Effector memory CD8-positive, alpha-beta T cell (primary cell): ENCODE data around the gene SSNA1.

Experiments used
- ATAC-seq: fragments of 150-1000 bp; cut with Tn5 transposase; replicated peaks from 2 replicates; pipeline ENCODE4 v1.10.0; 2021; ENCODE audit warnings: mild to moderate bottlenecking, moderate library complexity
- DNase-seq, 3 experiments: peaks; one replicate each; pipeline ENCODE4 v3.0.0; 2021
- H3K27ac Mint-ChIP-seq, 2 donors: one replicate each; pipeline ENCODE4 v1.8.0; 2022; ENCODE audit warnings: mild to moderate bottlenecking in 2 of 2, mixed read lengths in 2 of 2, moderate library complexity in 2 of 2
- H3K27me3 Mint-ChIP-seq, 2 donors: one replicate each; pipeline ENCODE4 v1.8.0; 2022; ENCODE audit warnings: mixed read lengths in 2 of 2
- H3K36me3 Mint-ChIP-seq: one replicate; pipeline ENCODE4 v1.8.0; 2022; ENCODE audit warnings: mild to moderate bottlenecking, moderate library complexity, mixed read lengths; ENCODE audit not compliant: insufficient read depth
- H3K4me1 Mint-ChIP-seq, 2 donors: one replicate each; pipeline ENCODE4 v1.8.0; 2022; ENCODE audit warnings: low read depth in 2 of 2, mixed read lengths in 2 of 2
- H3K4me3 Mint-ChIP-seq, 2 donors: one replicate each; pipeline ENCODE4 v1.8.0; 2022; ENCODE audit warnings: mild to moderate bottlenecking in 2 of 2, mixed read lengths in 2 of 2, moderate library complexity in 2 of 2
- H3K9me3 Mint-ChIP-seq, 2 donors: one replicate each; pipeline ENCODE4 v1.8.0; 2022; ENCODE audit warnings: mixed read lengths in 2 of 2
- total RNA-seq, 9 experiments: gene quantifications; one replicate each; lab custom pipeline; 2026; lab: John Stamatoyannopoulos, UW

The SSNA1 gene, protein sequence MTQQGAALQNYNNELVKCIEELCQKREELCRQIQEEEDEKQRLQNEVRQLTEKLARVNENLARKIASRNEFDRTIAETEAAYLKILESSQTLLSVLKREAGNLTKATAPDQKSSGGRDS
- total RNA-seq = 17.5 to 68.9 (median 41.5) reads per million in 9 experiments

DNA sequence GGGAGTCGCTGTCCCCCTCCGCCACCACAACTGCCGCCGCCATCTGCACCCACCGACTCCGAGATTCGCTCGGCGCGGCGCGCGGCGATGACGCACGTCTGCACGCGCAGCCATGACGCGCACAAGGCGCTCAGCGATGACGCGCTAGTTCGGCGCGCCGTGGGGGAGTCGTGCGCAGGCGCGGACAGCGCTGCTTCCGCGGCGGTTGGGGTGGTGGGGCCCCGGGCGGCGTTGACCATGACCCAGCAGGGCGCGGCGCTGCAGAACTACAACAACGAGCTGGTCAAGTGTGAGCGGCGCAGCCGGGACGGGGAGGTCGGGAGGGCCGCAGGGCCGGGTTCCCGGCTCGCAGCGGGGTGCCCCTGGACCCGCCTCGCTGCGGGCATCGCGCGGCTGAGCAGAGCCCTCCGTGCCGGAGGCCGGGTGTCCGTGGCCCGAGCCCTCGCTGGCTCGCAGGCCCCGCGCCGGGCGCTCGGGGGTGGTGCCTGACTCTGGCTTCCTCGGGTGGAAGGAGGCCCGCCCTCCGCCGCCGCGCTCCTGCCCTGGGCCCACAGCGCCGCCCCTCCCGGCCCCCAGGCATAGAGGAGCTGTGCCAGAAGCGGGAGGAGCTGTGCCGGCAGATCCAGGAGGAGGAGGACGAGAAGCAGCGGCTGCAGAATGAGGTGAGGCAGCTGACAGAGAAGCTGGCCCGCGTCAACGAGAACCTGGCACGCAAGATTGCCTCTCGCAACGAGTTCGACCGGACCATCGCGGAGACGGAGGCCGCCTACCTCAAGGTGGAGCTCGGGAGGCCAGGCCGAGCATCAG, at the start of gene SSNA1, which contains the start of gene ANAPC2:
Gene SSNA1, plus strand, starts transcription at position 187 of the 807 bp plus-strand sequence. Its CDS starts 51 bp downstream, at position 238.
Gene ANAPC2, minus strand, starts transcription at position 71 of the 807 bp plus-strand sequence. Its CDS starts 28 bp downstream, at position 43.
- peak; percentile 92 to 96 (median 96) for DNase-seq
- peak within 1 kb of the TSS; percentile 82 to 95 for H3K27ac Mint-ChIP-seq
- H3K27me3 Mint-ChIP-seq = no peaks in the 10 kb centered on the region
- peaks cover 36 to 40% of the 10 kb centered on the region in 2 donors for H3K4me1 Mint-ChIP-seq
- ATAC-seq = peak; percentile 79
- no peaks in the 10 kb centered on the region for H3K9me3 Mint-ChIP-seq
- H3K36me3 Mint-ChIP-seq = peaks cover 46% of the 10 kb centered on the region
- peak within 1 kb of the TSS; percentile 91 to 92 for H3K4me3 Mint-ChIP-seq

DNA sequence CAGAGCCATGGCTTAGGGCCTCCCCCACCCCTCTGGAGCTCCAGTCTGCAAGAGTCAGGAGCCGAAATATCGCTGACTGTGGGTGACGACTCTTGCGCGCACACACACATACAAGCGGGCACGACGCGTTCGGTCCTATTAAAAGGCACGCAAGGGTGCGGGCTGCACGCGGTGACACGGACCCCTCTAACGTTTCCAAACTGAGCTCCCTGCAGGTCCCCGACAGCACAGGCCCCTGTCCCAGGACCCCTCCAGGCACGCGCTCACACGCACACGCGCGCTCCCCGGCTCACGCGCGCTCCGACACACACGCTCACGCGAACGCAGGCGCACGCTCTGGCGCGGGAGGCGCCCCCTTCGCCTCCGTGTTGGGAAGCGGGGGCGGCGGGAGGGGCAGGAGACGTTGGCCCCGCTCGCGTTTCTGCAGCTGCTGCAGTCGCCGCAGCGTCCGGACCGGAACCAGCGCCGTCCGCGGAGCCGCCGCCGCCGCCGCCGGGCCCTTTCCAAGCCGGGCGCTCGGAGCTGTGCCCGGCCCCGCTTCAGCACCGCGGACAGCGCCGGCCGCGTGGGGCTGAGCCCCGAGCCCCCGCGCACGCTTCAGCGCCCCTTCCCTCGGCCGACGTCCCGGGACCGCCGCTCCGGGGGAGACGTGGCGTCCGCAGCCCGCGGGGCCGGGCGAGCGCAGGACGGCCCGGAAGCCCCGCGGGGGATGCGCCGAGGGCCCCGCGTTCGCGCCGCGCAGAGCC, 49.6 kb upstream of the SSNA1 start, which contains the start of gene GRIN1:
Gene GRIN1, plus strand, starts transcription at position 433 of the 746 bp plus-strand sequence. CDS start 333 bp downstream, outside the sequence.
- Mint-ChIP-seq H3K4me3 (no peak within 1 kb of the TSS), H3K36me3 (peaks cover 9% of the 10 kb centered on the region), H3K27ac (no peak within 1 kb of the TSS), H3K27me3 (peaks cover 51 to 95% of the 10 kb centered on the region in 2 donors), H3K4me1 (no peaks in the 10 kb centered on the region), H3K9me3 (no peaks in the 10 kb centered on the region)
- DNase-seq (no peak), ATAC-seq (peak; percentile 72)

DNA sequence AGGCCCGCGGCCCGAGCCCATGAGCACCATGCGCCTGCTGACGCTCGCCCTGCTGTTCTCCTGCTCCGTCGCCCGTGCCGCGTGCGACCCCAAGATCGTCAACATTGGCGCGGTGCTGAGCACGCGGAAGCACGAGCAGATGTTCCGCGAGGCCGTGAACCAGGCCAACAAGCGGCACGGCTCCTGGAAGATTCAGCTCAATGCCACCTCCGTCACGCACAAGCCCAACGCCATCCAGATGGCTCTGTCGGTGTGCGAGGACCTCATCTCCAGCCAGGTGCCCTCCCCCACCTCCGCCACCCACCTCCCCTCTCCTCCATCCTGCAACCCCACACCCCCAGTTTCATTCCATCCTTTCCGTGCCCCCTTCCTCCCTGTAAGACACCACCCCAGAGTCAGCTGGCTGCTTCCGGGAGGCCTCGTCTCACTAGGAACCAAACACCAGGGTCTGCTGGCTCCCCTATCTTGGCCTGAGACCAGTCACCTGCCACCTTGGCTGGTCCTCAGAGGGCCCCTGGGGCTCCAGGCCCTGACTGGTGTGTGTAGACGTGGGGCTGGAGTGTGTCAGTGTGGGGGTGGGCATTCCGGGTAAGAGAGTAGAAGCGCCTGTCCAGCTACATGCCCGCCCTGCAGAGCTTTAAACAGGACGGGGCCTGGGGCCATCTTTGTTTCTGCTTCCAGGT, 48.9 kb upstream of the SSNA1 start:
- Mint-ChIP-seq H3K27ac (no peak overlapping the region), H3K27me3 (peaks cover 51 to 95% of the 10 kb centered on the region in 2 donors), H3K36me3 (peaks cover 9% of the 10 kb centered on the region), H3K4me1 (no peaks in the 10 kb centered on the region), H3K9me3 (no peaks in the 10 kb centered on the region), H3K4me3 (no peak overlapping the region)
- peak; percentile 21 for ATAC-seq
- DNase-seq = no peak

DNA sequence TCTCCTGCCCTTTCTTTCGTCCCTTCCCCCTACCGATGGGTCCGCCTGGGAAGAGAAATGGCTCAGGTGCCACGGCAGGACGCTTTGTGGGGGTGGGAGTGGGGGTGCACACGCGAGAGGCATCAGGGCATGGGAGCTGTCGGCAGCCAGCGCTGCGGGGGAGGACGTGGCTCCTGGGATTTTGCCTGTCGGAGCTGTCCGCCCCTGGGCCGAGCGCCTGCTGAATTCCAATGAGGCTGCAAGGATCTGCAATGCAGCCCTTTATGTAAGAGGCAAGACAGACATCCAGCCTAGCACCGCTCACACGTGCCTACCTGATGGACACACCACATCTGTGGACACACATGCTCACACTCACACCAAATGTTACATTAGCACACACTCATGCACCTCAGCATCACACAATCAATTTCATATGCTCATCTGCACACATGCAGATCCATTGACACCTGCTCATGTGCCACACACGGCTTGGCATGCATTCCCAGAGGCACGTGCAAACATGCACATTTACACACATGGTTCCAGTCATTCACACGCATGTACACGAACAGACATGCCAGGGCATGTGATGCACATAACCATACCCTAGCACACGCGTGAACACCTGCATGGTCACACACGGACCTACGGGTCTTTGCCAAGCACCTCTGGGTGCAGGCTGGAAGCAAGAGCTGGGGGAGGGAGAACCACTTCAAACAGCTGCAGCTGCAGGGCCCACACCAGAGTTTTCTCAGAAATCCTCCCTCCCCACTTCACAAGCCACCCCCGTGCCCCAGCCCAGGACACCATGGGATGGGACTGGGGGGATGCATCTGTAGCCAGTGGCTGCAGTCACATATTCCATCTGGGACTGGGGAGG, 48.1 kb upstream of the SSNA1 start:
- DNase-seq = no peak
- Mint-ChIP-seq H3K27ac (no peak overlapping the region), H3K36me3 (peaks cover 9% of the 10 kb centered on the region), H3K4me3 (no peak overlapping the region), H3K4me1 (no peaks in the 10 kb centered on the region), H3K27me3 (peaks cover 51 to 88% of the 10 kb centered on the region in 2 donors), H3K9me3 (no peaks in the 10 kb centered on the region)
- no peak for ATAC-seq

DNA sequence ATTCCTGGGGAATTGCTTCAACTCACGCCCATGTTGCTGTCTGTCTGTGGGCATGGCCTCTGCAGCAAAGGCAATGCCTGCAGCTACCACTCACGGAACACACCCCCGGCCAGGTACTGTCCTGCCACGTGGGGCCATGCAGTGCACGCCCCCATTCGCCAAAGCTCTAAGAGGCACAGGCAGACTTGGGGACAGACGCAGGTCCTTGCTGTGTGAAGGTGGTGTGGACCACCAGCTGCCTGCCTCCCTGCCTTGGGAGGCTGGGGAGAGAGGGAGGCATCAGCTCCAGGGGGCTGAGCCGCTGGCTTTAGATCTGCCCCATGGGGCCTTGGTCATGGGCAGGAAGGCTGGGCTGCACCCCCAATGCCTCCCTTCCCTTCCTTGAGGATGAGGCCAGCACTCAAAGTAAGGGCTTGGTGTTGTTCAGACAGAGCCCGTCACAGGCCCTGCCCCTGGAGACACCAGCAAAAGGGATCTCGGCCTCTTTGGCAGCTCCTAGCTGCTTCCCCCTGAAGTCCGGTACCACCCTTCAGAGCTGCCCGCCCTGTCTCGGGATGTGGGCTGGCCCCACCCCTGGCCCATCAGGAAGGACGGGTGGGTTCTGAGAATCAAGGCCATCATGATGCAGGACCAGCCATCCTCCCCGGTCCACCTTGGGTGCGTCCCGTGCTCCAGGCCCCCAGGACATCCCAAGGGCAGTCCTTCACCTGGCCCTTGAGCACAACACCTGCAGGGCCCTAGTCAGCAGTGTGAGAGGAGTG, 47.2 kb upstream of the SSNA1 start:
- no peaks in the 10 kb centered on the region for H3K9me3 Mint-ChIP-seq
- no peak overlapping the region for H3K27ac Mint-ChIP-seq
- peaks cover 43 to 79% of the 10 kb centered on the region in 2 donors for H3K27me3 Mint-ChIP-seq
- no peaks in the 10 kb centered on the region for H3K4me1 Mint-ChIP-seq
- ATAC-seq (no peak), DNase-seq (no peak)
- H3K36me3 Mint-ChIP-seq = peaks cover 9% of the 10 kb centered on the region
- H3K4me3 Mint-ChIP-seq = no peak overlapping the region

DNA sequence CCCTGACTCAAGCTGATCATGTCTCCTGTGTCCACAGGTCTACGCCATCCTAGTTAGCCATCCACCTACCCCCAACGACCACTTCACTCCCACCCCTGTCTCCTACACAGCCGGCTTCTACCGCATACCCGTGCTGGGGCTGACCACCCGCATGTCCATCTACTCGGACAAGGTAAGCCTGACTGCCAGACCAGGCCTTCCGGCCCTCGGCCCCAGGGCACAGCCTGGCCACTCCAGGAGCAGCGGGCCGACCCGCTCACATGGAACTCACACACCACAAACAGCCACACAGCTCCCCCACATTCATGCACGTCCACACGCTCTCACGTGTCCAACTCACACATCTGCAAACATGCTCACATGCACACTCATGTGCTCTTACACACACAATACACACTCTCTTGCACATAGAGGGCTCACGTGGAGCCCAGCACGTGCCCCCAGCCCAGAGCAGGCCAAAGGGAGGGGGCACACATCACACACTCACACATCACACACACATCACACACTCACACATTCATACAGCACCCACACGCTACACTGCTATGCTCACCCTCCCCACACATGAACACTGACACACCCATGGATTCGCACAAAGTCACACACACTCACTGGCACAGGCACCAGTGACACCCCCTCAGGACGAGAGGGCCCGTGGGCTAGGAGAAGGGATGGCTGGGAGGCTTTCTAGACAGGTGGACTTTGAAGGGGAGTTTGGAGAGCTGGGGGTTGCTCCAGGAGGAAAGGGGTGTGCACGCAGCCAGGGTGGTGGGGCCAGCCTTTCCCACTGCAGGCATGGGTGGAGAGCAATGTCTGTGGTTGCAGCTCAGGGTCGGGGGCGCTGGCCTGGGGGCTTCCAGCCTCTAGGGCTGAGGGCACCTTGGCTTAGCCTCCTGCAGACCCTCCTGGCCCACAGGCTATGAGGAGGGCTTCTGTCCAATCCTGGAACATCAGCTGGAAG, 46.2 kb upstream of the SSNA1 start:
- Mint-ChIP-seq H3K27me3 (peaks cover 40 to 77% of the 10 kb centered on the region in 2 donors), H3K4me3 (no peak overlapping the region), H3K9me3 (no peaks in the 10 kb centered on the region), H3K27ac (no peak overlapping the region), H3K36me3 (peaks cover 9% of the 10 kb centered on the region), H3K4me1 (no peaks in the 10 kb centered on the region)
- no peak for DNase-seq
- no peak for ATAC-seq

DNA sequence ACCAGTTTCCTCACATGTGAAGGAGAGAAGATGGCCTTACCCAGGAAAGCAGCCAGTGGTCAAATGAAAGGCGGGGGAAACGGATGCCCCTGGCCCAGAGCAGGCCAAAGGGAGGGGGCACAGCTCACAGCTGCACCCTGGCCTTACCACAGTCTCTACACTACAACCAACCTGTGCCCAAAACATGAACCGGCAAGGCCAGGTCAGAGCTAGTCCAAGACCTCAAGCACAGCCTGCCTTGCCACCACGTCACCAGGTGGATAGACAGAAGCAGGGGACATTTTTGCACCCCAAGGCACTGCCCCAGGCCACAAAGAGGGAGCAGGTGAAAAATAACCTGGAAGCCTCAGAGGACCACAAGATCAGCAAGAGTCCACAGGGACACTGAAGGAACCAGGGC, 45.0 kb upstream of the SSNA1 start:
- no peak for ATAC-seq
- Mint-ChIP-seq H3K4me3 (no peak overlapping the region), H3K36me3 (peaks cover 6% of the 10 kb centered on the region), H3K4me1 (no peaks in the 10 kb centered on the region), H3K9me3 (no peaks in the 10 kb centered on the region), H3K27ac (no peak overlapping the region), H3K27me3 (peaks cover 31 to 68% of the 10 kb centered on the region in 2 donors)
- DNase-seq = no peak

DNA sequence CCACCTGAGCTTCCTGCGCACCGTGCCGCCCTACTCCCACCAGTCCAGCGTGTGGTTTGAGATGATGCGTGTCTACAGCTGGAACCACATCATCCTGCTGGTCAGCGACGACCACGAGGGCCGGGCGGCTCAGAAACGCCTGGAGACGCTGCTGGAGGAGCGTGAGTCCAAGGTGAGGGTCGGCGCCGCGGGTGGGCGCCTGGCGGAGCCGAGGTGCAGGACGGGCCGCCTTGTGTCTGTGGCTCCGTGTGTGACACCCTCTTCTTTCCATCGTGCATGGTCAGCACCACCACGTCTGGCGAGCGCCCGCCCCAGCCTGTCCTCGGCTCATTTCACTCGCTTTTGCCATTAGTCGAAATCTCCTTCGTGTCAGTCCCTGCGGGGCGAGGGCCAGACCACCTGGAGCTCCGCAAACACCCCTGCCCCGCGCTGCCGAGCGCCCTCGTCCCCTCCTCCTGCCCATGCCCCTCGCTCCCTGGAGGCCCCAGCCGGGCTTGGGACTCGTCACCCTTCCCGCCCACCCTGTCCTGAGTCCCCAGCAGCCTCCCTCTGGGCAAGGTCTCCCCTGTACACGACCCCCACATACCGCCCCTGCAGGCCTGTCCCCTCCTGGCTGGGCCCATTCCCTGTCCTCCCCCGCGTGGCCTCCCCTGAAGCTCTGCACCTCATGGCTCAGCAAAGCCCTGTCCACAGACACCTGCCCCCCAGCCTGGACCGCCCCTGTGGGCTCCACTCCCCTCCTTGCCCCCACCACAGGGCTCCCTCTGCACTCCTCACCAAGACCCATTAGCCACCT, 42.5 kb upstream of the SSNA1 start:
- DNase-seq (no peak), ATAC-seq (no peak)
- H3K27ac Mint-ChIP-seq = no peak overlapping the region
- peaks cover 14 to 46% of the 10 kb centered on the region in 2 donors for H3K27me3 Mint-ChIP-seq
- H3K4me1 Mint-ChIP-seq = no peaks in the 10 kb centered on the region
- no peak overlapping the region for H3K4me3 Mint-ChIP-seq
- H3K9me3 Mint-ChIP-seq = no peaks in the 10 kb centered on the region
- H3K36me3 Mint-ChIP-seq = peaks cover 2% of the 10 kb centered on the region

DNA sequence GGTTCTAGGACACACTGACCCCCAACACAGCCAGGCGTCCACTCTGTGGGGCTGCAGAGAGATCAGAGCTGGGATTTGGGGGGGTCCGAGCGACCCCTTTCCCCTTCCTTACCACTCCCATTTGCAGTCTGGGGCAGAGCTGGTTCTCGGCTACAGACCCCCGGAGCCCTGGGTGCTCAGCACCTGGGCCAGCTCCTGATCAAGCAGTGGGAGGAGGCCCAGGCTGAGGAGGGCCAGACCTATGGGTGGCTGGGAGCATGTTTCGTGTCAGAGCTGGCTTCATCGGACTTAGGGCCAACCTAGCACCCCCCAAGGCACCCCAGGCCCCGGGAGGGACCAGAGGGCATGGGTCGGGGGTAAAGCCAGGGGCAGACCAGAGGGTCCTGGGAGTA, 42.0 kb upstream of the SSNA1 start:
- no peak overlapping the region for H3K27ac Mint-ChIP-seq

DNA sequence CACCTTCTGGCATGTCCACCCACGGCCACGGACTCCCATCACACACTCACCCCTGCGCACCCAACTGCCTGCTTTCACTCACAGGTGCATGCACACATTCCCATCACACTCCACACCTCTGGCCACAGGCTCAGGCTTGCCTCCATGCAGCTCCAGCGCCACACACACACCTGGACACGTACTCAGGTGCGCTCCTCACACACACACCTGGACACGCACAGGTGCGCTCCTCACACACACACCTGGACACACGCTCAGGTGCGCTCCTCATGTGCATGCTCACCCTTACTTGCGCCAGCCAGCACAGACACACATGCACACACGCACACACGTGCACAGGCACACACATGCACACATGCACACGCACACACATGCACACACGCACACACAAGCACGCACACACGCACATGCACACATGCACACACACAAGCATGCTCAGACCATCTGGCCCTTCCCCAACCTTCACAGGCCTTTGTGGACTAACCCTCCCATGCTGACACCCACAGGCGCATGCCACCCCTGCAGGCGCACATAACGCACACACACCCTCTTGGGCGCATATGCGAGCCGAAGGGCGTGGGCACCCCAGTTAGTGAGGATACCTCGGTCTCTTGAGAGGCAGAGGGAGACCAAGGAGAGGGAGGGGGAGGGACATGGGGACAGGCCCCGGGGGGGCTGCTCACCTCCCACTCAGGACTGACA, 41.2 kb upstream of the SSNA1 start:
- Mint-ChIP-seq H3K9me3 (no peaks in the 10 kb centered on the region), H3K27ac (no peak overlapping the region), H3K27me3 (peaks cover 9 to 33% of the 10 kb centered on the region in 2 donors), H3K36me3 (no peaks in the 10 kb centered on the region), H3K4me1 (no peaks in the 10 kb centered on the region), H3K4me3 (no peak overlapping the region)
- ATAC-seq (no peak), DNase-seq (no peak)

More for the DNA sequence above, 42.0 kb upstream of the SSNA1 start:
- Mint-ChIP-seq H3K27me3 (peaks cover 14 to 41% of the 10 kb centered on the region in 2 donors), H3K36me3 (peaks cover 2% of the 10 kb centered on the region), H3K4me3 (no peak overlapping the region), H3K4me1 (no peaks in the 10 kb centered on the region), H3K9me3 (no peaks in the 10 kb centered on the region)
- DNase-seq = no peak
- ATAC-seq = no peak
